SJCRH30 (cell line): Measurements from ENCODE around the gene CRYGS. TPM values are rescaled to one million over a fixed set of nuclear protein-coding genes. Genes with fewer than 3 reads are reported as not detected.
A peak's percentile ranks its signal among the peaks of the same experiment; 100 is the strongest.
"Not testable (repeated sequence)": the region's sequence is repeated elsewhere in the genome, so short reads cannot be mapped to it uniquely, and the experiment has no call there.

Source experiments
- DNase-seq, 2 experiments: peaks; one replicate each; pipeline ENCODE4 v3.0.0-alpha.2; 2015 to 2020
- H3K27ac ChIP-seq: fragments of 250-450 bp; sonication (Bioruptor Pico); 2 replicates; pipeline ENCODE4 v1.5.1; 2020; ENCODE audit warnings: mild to moderate bottlenecking, moderate library complexity
- H3K27me3 ChIP-seq: fragments of 250-450 bp; sonication (Bioruptor Pico); 2 replicates; pipeline ENCODE4 v1.5.1; 2020; ENCODE audit warnings: mild to moderate bottlenecking, moderate library complexity
- H3K36me3 ChIP-seq: fragments of 250-450 bp; sonication (Bioruptor Pico); 2 replicates; pipeline ENCODE4 v1.5.1; 2020; ENCODE audit warnings: mild to moderate bottlenecking, moderate library complexity
- H3K4me1 ChIP-seq: fragments of 250-450 bp; sonication (Bioruptor Pico); 2 replicates; pipeline ENCODE4 v1.5.1; 2020; ENCODE audit warnings: mild to moderate bottlenecking, moderate library complexity
- H3K4me3 ChIP-seq: fragments of 250-450 bp; sonication (Bioruptor Pico); 2 replicates; pipeline ENCODE4 v1.5.1; 2020; ENCODE audit warnings: mild to moderate bottlenecking, moderate library complexity
- H3K9me3 ChIP-seq: fragments of 250-450 bp; sonication (Bioruptor Pico); replicated peaks from 2 replicates; pipeline ENCODE4 v1.5.1; 2020; ENCODE audit warnings: mild to moderate bottlenecking, moderate library complexity
- total RNA-seq: library from RNA; depleted of rRNA; stranded (reverse); fragments of >200 nt; shearing (Covaris generic); gene quantifications from 2 replicates; pipeline ENCODE4 v1.2.3, GENCODE V29; 2014; rRNA removed

Gene CRYGS
- 0.56 and 0.87 TPM in 2 replicates for total RNA-seq

DNA sequence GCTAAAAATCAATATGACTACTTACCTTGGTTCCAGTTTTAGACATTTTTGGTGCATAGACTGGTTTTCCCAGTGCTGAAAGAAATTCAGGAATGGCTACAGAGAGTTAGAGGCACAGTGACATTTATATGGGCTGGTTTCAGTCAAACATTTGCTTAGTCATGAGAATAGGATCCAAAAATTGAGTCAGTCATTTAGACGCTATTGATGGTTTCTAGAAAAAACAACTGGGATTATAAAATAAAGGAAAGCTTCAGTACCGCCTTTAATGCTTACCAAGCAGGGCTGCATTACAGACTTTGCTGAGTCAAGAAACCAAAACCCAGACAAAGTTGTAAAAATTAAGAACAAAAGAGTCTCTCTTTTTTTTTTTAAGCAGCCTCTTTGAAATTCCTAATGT is at the start of gene CRYGS:
Gene CRYGS, minus strand, starts transcription at position 100 of the 400 bp plus-strand sequence. Its CDS starts 54 bp downstream, at position 46.
- Histone ChIP-seq H3K27me3 (no peaks in the 10 kb centered on the region), H3K4me3 (no peak within 1 kb of the TSS), H3K27ac (no peak within 1 kb of the TSS), H3K9me3 (no peaks in the 10 kb centered on the region), H3K36me3 (peaks cover 9% of the 10 kb centered on the region; the same call in 1 of the 2 replicates), H3K4me1 (no peaks in the 10 kb centered on the region)
- no peak for DNase-seq

GRCh38 chr3:186593862-186594261 is 49.7 kb upstream of the CRYGS start:
- Histone ChIP-seq H3K9me3 (no peaks in the 10 kb centered on the region), H3K27me3 (no peaks in the 10 kb centered on the region), H3K36me3 (no peaks in the 10 kb centered on the region), H3K27ac (no peak overlapping the region), H3K4me3 (no peak overlapping the region), H3K4me1 (no peaks in the 10 kb centered on the region; the same call in 1 of the 2 replicates)
- DNase-seq: no peak

DNA sequence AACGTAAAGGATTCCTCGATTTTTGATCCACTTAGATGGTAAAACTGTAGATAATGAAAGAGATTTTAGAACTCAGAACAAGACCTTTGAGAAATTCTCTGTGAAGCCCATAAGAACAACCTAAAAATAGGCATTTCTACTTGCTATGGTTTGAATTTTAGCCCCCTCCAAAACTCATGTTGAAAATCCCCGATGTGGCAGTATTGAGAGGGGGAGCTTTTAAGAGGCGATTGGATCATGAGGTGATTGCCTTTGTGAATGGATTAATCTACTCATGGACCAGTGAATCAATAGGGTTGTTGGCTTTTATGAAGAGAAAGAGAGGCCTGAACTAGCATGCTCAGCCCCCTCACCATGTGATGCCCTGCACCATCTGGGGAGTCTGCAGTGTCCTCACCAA is 48.5 kb upstream of the CRYGS start:
- Histone ChIP-seq H3K27ac (no peak overlapping the region), H3K27me3 (no peaks in the 10 kb centered on the region), H3K4me1 (no peaks in the 10 kb centered on the region; the same call in 1 of the 2 replicates), H3K9me3 (no peaks in the 10 kb centered on the region), H3K4me3 (no peak overlapping the region), H3K36me3 (no peaks in the 10 kb centered on the region)
- DNase-seq: no peak

DNA sequence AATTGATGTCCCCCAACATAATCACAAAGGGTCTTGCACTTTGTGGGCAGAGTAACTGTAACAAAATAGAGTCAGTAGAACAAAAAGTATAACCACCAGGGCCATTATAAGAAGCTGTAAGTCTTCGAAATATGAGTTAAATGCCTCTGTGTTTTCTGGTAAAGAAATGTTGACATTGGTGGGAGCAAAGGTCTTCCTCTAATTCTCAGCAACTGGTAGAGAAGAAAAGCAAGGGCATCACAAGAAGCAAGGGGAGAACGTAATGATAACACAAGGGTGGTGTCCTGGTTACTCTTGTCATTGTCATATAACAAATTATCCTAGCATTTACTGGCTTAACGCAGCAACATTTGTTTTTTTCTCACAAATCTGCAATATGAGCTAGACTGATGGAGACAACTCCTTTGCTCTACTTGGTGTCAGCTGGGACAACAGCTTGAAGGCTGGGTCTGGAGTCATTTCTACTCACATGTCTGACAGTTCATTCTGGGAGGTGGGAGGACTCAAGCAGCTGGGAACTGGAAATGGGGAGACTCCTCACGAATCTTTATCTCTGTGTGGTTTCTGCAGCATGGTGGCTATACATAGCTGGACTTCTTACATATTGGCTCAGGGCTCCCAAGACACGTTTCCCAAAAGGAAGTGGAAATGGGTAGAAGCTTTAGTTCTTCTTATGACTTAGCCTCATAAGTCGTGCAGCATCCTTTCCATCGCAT is 46.6 kb upstream of the CRYGS start:
- Histone ChIP-seq H3K27ac (no peak overlapping the region), H3K9me3 (no peaks in the 10 kb centered on the region), H3K4me3 (no peak overlapping the region), H3K27me3 (no peaks in the 10 kb centered on the region), H3K36me3 (peaks cover 3% of the 10 kb centered on the region; the same call in 1 of the 2 replicates), H3K4me1 (no peaks in the 10 kb centered on the region)
- no peak for DNase-seq

DNA sequence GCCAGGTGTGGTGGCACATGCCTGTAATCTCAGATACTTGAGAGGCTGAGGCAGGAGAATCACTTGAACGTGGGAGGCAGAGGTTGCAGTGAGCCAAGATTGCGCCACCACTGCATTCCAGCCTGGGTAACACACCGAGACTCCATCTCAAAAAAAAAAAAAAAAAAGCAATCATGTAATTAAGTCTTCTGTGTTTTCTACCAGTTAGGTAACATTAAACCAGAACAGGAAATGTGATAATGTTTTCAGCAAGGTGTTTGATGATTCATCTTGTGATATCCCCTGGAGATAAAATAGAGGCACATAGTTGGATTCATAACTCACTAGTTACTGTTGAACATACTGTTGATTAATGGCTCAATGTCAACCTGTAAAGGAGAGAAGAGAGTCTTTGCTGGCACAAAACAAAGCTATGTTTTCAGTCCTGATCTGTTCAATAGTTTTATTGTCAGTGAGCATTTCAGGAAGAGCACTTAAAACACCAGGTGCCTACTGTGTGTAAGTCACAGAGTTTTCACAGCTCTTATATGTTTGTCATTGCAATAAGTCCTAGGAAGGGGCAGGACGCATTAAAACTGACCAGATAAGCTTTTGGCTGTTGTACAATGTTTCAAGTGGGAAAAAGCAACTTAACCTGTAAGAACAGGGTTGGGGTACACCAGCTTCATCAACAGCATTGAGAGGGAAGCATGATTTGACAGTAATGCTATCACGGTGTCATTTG is 45.8 kb upstream of the CRYGS start:
- Histone ChIP-seq H3K9me3 (no peaks in the 10 kb centered on the region), H3K36me3 (peaks cover 8% of the 10 kb centered on the region), H3K27ac (no peak overlapping the region), H3K27me3 (no peaks in the 10 kb centered on the region), H3K4me1 (no peaks in the 10 kb centered on the region), H3K4me3 (no peak overlapping the region)
- DNase-seq: no peak

GRCh38 chr3:186589121-186589520 is 44.9 kb upstream of the CRYGS start:
- no peak for DNase-seq
- no peaks in the 10 kb centered on the region for H3K9me3 ChIP-seq

DNA sequence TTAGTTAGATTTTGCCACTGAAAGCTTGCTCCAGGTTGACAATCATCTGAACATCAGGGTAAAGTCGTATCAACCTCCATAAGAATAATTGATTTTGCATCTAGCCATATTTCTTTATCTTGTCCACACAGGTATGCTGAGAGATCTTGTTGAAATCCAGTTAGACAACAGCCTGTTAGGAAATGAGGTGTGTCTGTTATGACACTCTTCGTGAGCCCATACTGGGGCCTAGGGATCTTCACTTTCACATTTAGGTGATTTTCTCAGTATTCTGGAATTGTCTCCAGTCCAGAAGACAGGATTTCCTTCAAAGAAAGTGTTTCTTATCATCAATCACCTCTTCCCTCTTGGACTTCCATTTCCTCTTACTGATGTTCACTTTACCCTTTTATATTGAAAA is 44.5 kb upstream of the CRYGS start:
- Histone ChIP-seq H3K27me3 (no peaks in the 10 kb centered on the region), H3K4me1 (no peaks in the 10 kb centered on the region)

More at GRCh38 chr3:186589121-186589520, 44.9 kb upstream of the CRYGS start:
- Histone ChIP-seq H3K4me3 (no peak overlapping the region), H3K27me3 (no peaks in the 10 kb centered on the region), H3K4me1 (no peaks in the 10 kb centered on the region), H3K27ac (no peak overlapping the region), H3K36me3 (peaks cover 13% of the 10 kb centered on the region)

DNA sequence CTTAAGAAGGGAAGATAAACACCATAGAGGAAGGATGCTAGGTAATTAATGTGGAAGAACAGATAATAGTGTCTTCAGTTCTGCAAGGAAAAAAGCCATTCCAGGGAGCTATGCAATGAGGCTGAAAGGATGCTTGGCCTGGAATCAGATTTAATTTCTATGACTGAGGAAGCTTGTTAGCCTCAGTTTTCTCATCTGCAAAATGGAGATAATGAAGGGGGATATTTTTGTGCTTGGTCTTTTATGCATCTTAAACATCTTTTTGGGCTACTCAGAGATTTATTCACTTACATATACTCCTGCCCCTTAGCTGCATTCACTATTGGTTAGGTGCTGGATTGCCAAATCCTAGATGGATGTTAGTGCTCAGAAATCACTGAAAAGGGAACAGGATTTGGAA is 43.0 kb upstream of the CRYGS start:
- Histone ChIP-seq H3K27me3 (no peaks in the 10 kb centered on the region), H3K4me1 (no peaks in the 10 kb centered on the region), H3K36me3 (peaks cover 29% of the 10 kb centered on the region)

More for the DNA sequence above, 44.5 kb upstream of the CRYGS start:
- no peak overlapping the region for H3K4me3 ChIP-seq
- no peak overlapping the region for H3K27ac ChIP-seq
- peaks cover 16% of the 10 kb centered on the region for H3K36me3 ChIP-seq
- DNase-seq: no peak
- H3K9me3 ChIP-seq: no peaks in the 10 kb centered on the region

DNA sequence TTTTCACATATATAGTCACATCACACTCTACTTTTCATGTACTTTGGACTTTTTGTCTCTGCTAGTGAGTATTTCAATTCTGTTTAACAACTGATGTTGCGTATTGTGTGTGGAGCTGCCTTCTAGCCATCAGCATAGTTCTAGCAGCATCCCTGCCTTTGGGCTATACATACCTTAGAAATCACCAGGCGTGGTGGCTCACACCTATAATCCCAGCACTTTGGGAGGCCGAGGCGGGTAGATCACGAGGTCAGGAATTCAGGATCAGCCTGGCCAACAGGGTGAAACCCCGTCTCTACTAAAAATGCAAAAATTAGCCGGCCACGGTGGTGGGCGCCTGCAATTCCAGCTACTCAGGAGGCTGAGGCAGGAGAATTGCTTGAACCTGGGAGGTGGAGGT is 42.1 kb upstream of the CRYGS start:
- not testable (repeated sequence) for H3K4me3 ChIP-seq, H3K27me3 ChIP-seq, DNase-seq, H3K27ac ChIP-seq, H3K4me1 ChIP-seq, H3K9me3 ChIP-seq
- peaks cover 36% of the 10 kb centered on the region for H3K36me3 ChIP-seq

More for the DNA sequence above, 43.0 kb upstream of the CRYGS start:
- no peaks in the 10 kb centered on the region for H3K9me3 ChIP-seq
- DNase-seq: no peak
- no peak overlapping the region for H3K27ac ChIP-seq
- H3K4me3 ChIP-seq: no peak overlapping the region

GRCh38 chr3:186583831-186584230 is 39.7 kb upstream of the CRYGS start:
- Histone ChIP-seq H3K36me3 (peaks cover 45% of the 10 kb centered on the region), H3K4me3 (no peak overlapping the region), H3K4me1 (no peaks in the 10 kb centered on the region), H3K27ac (no peak overlapping the region), H3K9me3 (no peaks in the 10 kb centered on the region), H3K27me3 (no peaks in the 10 kb centered on the region)
- no peak for DNase-seq

- H3K4me1 ChIP-seq: no peaks in the 10 kb centered on the region
- no peaks in the 10 kb centered on the region for H3K27me3 ChIP-seq
- no peak overlapping the region for H3K4me3 ChIP-seq
- H3K36me3 ChIP-seq: peaks cover 57% of the 10 kb centered on the region
- H3K9me3 ChIP-seq: no peaks in the 10 kb centered on the region
- no peak overlapping the region for H3K27ac ChIP-seq
- no peak for DNase-seq
Measured at GRCh38 chr3:186582541-186582940, 38.4 kb upstream of the CRYGS start.

DNA sequence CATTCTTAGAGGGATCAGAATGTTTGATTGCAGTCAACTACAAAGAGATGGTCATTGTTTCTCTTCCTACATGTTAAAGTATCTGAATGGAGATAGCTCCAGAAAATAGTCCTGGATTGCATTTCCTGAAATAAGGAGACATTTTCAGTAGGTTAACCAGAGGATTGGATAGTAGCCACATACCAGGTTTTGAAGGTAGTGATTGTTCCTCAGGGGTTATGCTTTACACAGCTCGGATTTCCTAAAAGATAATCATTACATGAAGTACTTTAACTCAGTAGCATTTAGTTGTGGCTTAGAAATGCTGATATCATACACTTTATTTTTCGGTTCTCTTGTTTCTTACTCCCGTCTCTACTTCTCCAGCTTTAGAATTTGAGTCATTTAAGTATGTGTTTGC is 36.6 kb upstream of the CRYGS start:
- Histone ChIP-seq H3K27me3 (no peaks in the 10 kb centered on the region), H3K27ac (no peak overlapping the region), H3K36me3 (peaks cover 59% of the 10 kb centered on the region), H3K9me3 (no peaks in the 10 kb centered on the region), H3K4me1 (no peaks in the 10 kb centered on the region), H3K4me3 (no peak overlapping the region)
- DNase-seq: no peak

DNA sequence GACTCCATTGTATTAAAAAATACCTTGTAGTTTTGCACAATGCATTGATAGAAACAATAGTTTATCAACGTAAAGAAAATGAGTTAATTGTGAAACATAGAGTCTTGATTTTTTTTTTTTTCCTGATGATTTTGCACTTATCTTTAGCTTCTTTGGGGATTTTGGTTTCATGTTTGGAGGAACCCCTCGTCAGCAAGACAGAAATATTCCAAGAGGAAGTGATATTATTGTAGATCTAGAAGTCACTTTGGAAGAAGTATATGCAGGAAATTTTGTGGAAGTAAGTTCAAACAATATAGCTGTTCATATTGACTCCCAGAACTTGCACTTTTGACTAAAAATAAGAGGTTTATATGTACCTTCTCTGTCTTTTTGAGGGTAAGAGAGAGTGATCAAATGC is 33.3 kb upstream of the CRYGS start:
- no peak for DNase-seq
- no peaks in the 10 kb centered on the region for H3K4me1 ChIP-seq
- H3K27ac ChIP-seq: no peak overlapping the region
- H3K9me3 ChIP-seq: no peaks in the 10 kb centered on the region
- H3K36me3 ChIP-seq: peaks cover 52% of the 10 kb centered on the region
- H3K27me3 ChIP-seq: no peaks in the 10 kb centered on the region
- H3K4me3 ChIP-seq: no peak overlapping the region

DNA sequence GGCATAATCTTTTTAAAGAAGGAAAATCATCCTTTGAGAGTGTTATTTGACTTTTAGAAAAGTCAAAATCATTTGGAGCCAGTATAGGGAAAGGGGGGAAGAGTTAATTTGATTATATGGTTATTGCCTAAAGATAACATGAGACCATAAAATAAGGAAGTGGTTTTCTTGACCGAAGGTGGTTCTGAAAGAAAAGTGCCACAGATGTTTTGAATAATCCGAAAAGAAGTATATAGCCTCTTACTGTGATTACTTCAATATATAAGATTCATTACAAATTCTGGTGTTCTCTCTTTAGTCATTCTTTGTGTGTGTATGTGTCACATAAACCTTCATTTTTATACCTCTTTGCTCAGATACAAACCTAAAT is 27.4 kb upstream of the CRYGS start:
- no peaks in the 10 kb centered on the region for H3K9me3 ChIP-seq
- peaks cover 25% of the 10 kb centered on the region for H3K36me3 ChIP-seq
- H3K4me3 ChIP-seq: peak overlapping the region; percentile 81
- no peaks in the 10 kb centered on the region for H3K27me3 ChIP-seq
- peaks cover 5% of the 10 kb centered on the region; the same call in 1 of the 2 replicates for H3K4me1 ChIP-seq
- no peak for DNase-seq
- no peak overlapping the region for H3K27ac ChIP-seq

DNA sequence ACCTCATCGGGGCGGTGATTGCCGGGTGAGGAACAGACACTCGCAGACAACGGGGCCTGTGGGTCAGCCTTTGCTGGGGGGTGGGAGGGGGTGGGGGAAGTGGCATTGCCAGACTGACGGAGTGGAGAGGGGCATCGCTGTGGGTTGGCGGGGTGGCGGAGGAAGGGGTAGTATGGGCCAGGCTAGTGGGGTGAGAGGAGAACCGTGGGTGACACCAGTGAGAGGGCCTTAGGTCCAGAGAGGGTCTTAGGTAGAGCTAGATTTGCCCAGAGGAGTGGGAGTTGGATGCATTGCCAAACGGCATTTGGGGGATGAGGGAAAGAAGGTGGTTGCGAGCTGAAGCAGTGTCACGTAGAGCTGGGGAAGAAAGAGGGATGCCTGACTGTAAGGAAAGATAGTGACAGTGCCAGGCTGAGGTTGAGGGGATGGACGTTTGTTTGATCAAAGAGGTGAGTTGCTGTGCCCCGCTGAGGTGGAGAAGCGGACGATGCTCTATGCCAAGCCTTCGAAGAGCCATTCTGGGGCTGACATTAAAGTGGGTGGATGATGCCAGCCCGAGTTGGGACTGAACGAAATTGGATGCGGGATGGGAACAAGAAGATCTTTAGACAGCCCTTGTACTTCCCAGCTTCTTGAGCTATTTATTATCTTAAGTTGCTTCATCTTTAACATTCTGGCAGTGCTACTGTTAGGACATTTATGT is 26.9 kb upstream of the CRYGS start:
- Histone ChIP-seq H3K4me3 (peak overlapping the region; percentile 81), H3K9me3 (no peaks in the 10 kb centered on the region), H3K27ac (peak overlapping the region; percentile 59), H3K4me1 (peaks cover 5% of the 10 kb centered on the region; the same call in 1 of the 2 replicates), H3K36me3 (peaks cover 23% of the 10 kb centered on the region), H3K27me3 (no peaks in the 10 kb centered on the region)
- no peak for DNase-seq
